Lower lobe of right lung (tissue), 2 donors: ENCODE data around the gene PRRC2B. TPM values are rescaled to one million over a fixed set of nuclear protein-coding genes. Genes with fewer than 3 reads are reported as not detected.

Source experiments
- ATAC-seq, 2 donors: fragments of 200-7000 bp; cut with Tn5 transposase; one replicate each; pipeline ENCODE4 v1.9.1; 2020 to 2022; ENCODE audit warnings: mild to moderate bottlenecking in 2 of 2, moderate library complexity in 2 of 2
- DNase-seq: peaks from one replicate; pipeline ENCODE4 v3.0.0-alpha.2; 2020
- H3K27ac ChIP-seq: fragments of 200-600 bp; one replicate; pipeline ENCODE4 v1.8.0; 2022
- H3K27me3 ChIP-seq: fragments of 200-600 bp; one replicate; pipeline ENCODE4 v1.8.0; 2022; ENCODE audit warnings: low read depth
- H3K36me3 ChIP-seq: fragments of 200-600 bp; one replicate; pipeline ENCODE4 v1.8.0; 2022; ENCODE audit warnings: mild to moderate bottlenecking
- H3K4me1 ChIP-seq: fragments of 200-600 bp; one replicate; pipeline ENCODE4 v1.8.0; 2022
- H3K4me3 ChIP-seq: fragments of 200-600 bp; one replicate; pipeline ENCODE4 v1.8.0; 2022; ENCODE audit warnings: mild to moderate bottlenecking
- H3K9me3 ChIP-seq: fragments of 200-600 bp; one replicate; pipeline ENCODE4 v1.8.0; 2022
- CTCF ChIP-seq: fragments of 200-600 bp; IDR thresholded peaks from one replicate; pipeline ENCODE4 v1.8.0; 2022; ENCODE audit warnings: antibody characterized with exemption, mild to moderate bottlenecking
- intact Hi-C: fragments of 100-400 bp; cut with DNase I; formaldehyde crosslinking; loops from one replicate; pipeline ENCODE4 v1.11.0; 2022
- total RNA-seq: library from RNA; stranded (reverse); fragmentation: NEBNext Ultra II Directional; extraction: Animal tissue kit (Norgen Biotek cat#: 25700); gene quantifications from one replicate; pipeline ENCODE4 v1.2.1, GENCODE V29; 2021
- donor health status: DM: no; HTN: yes; CAD: no; lungs with severe emphysema.

PRRC2B gene
- total RNA-seq, 1 donor from 2014 or later: 170 TPM

DNA sequence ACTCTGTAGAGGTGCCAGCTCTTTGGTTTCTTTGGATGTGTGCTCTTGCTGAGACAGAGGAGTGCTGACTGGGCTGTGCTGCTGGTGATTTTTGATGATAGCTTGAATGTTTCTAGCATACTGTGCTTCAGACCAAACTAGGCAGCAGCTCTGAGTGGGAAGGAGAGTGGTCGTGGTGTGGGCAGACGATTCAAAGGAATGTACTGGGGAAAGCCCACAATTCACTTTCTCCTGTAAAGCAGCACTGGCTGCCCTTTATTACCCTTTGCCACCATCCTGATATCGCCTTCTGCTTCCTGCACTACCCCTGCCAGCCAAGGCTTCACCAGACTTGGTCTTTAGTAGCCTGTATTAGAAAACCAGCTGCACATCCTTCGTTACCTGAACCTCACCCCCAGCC, 45.3 kb downstream of the PRRC2B start:
- Histone ChIP-seq H3K4me3 (no peak overlapping the region), H3K36me3 (peaks cover 98% of the 10 kb centered on the region), H3K27me3 (no peaks in the 10 kb centered on the region), H3K9me3 (no peaks in the 10 kb centered on the region), H3K4me1 (no peaks in the 10 kb centered on the region), H3K27ac (no peak overlapping the region)
- TF ChIP-seq CTCF: no peak
- no peak for ATAC-seq
- intact Hi-C loops: no loop called here
- DNase-seq: no peak

- Histone ChIP-seq H3K4me1 (no peaks in the 10 kb centered on the region), H3K27me3 (no peaks in the 10 kb centered on the region), H3K27ac (no peak overlapping the region), H3K4me3 (no peak overlapping the region), H3K36me3 (peaks cover 98% of the 10 kb centered on the region), H3K9me3 (no peaks in the 10 kb centered on the region)
- intact Hi-C loops: no loop called here
- no peak for TF ChIP-seq CTCF
- peak; percentile 49 to 73 for ATAC-seq
- DNase-seq: no peak
These were observed 47.6 kb downstream of the PRRC2B start for GRCh38 chr9:131441441-131441840.

- Histone ChIP-seq H3K27me3 (no peaks in the 10 kb centered on the region), H3K27ac (no peak overlapping the region), H3K4me1 (no peaks in the 10 kb centered on the region), H3K36me3 (peaks cover 98% of the 10 kb centered on the region), H3K9me3 (no peaks in the 10 kb centered on the region), H3K4me3 (no peak overlapping the region)
- no peak for DNase-seq
- ATAC-seq: no peak
- no peak for TF ChIP-seq CTCF
- intact Hi-C loops: no loop called here
These were observed 48.5 kb downstream of the PRRC2B start for GRCh38 chr9:131442351-131442750.

DNA sequence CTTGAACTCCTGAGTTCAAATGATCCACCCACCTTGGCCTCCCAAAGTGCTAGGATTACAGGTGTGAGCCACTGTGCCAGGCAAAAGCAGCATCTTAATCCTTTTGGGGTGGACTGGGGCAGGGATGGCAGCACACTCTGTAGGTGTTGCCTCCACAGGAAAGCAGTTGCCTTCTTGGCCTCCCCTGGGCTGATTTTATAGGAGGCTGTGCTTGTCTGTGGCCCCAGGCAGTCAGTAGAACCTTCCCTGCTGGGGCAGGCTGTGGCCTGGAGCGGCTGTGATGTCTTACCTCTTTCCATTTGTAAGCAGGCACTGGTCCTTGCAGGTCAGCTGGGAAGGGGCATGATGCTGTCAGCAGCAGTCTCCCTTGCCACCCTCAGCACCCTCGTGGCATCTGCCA, 49.8 kb downstream of the PRRC2B start:
- intact Hi-C loops: no loop called here
- Histone ChIP-seq H3K4me3 (no peak overlapping the region), H3K9me3 (no peaks in the 10 kb centered on the region), H3K27me3 (no peaks in the 10 kb centered on the region), H3K27ac (no peak overlapping the region), H3K4me1 (no peaks in the 10 kb centered on the region), H3K36me3 (peaks cover 98% of the 10 kb centered on the region)
- ATAC-seq: no peak
- no peak for TF ChIP-seq CTCF
- no peak for DNase-seq

DNA sequence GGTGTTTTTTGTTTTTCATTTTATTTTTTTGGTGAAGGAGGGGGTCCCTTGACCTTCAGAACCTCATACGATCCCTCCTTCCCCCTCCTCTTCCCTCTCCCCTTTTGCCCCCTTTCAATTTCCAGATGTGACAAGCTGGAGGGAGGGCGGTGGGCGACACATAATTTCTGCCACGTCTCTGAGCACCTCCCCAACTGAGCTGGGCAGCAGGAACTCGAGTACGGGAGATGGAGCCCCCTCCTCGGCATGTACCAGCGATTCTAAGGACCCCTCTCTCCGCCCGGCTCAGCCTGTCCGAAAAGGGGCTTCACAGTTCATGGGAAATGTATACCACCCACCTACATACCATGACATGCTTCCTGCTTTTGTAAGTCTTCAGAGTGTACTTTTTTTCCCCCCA, 52.4 kb downstream of the PRRC2B start:
- Histone ChIP-seq H3K27me3 (no peaks in the 10 kb centered on the region), H3K4me3 (no peak overlapping the region), H3K9me3 (no peaks in the 10 kb centered on the region), H3K4me1 (no peaks in the 10 kb centered on the region), H3K27ac (no peak overlapping the region), H3K36me3 (peaks cover 98% of the 10 kb centered on the region)
- no peak for ATAC-seq
- TF ChIP-seq CTCF: no peak
- intact Hi-C loops: no loop called here
- no peak for DNase-seq

GRCh38 chr9:131447148-131447547, 53.3 kb downstream of the PRRC2B start:
- H3K36me3 ChIP-seq: peaks cover 96% of the 10 kb centered on the region
- H3K27me3 ChIP-seq: no peaks in the 10 kb centered on the region
- DNase-seq (no peak), ATAC-seq (peak; percentile 45 to 47)
- no peak overlapping the region for H3K4me3 ChIP-seq
- H3K27ac ChIP-seq: no peak overlapping the region
- H3K4me1 ChIP-seq: no peaks in the 10 kb centered on the region
- intact Hi-C loops: no loop called here
- no peaks in the 10 kb centered on the region for H3K9me3 ChIP-seq
- TF ChIP-seq CTCF: no peak
